ENCODE measurements around the gene PLCZ1. TPM values are rescaled to one million over a fixed set of nuclear protein-coding genes. Genes with fewer than 3 reads are reported as not detected.

The PLCZ1 gene
- polyA plus RNA-seq, 3 donors from 2014 or later: not detected

DNA sequence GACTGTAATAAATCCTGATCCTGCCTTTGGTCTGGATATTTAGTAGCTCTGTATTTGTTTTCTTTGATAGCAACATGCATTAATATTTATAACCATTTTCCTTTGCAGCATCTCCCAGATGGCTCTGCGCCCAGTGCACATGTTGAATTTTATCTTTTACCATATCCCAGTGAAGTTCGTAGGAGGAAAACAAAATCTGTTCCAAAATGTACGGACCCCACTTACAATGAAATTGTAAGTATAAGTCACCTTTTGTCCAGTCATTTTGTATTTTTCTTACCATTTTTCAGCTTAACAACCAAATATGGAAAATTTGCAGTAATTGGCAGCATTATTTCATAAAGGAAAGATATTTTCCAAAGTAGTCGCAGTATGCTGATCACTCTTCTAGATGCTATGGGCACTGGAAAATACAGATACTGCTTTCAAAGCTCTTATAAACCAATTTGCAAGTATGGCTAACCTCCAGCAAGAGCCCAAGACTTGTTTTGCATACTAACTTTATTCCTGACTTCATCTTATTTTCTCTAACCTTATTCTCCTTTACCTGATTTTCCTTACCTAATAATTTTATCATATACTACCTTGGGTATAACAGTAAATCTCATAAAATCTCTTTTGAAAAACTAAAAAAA is 97.4 kb downstream of the PLCZ1 start:
- no peak for DNase-seq
- Mint-ChIP-seq H3K27me3 (ENCODE audit: low read depth in 3 of 3) (no peaks in the 10 kb centered on the region), H3K27ac (no peak overlapping the region)

DNA sequence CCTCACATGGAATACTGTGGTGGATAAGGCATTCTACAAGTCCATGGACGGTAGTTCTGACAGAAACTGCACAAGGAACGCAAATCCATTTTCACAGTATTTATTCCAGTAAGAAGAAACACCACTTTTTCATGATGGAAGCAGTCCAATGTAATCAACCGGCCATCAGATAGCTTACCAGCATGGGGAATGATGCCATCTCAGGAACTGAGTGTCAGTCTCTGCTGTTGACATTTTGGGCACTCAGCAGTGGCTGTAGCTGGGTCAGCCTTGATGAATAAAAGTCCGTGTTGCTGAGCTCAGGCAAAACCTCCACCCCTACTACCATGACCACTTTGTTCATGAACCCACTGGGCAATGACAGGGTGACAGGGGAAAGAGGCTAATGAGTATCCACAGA is 103.4 kb downstream of the PLCZ1 start:
- Mint-ChIP-seq H3K9me3 (peaks cover 2 to 51% (median 16%) of the 10 kb centered on the region in 6 donors), H3K27ac (no peak overlapping the region), H3K36me3 (no peaks in the 10 kb centered on the region), H3K4me1 (no peaks in the 10 kb centered on the region), H3K27me3 (ENCODE audit: low read depth in 3 of 3) (peaks cover 0 to under 1% (median 0%) of the 10 kb centered on the region in 3 donors), H3K4me3 (no peak overlapping the region)
- no peak for DNase-seq

More for the DNA sequence above, 97.4 kb downstream of the PLCZ1 start:
- H3K36me3 Mint-ChIP-seq: no peaks in the 10 kb centered on the region
- no peak overlapping the region for H3K4me3 Mint-ChIP-seq
- H3K4me1 Mint-ChIP-seq: no peaks in the 10 kb centered on the region
- H3K9me3 Mint-ChIP-seq: peaks cover 3 to 53% (median 15%) of the 10 kb centered on the region in 6 donors

Other genes with a start within 250 kb of the PLCZ1 start
- not detected for gene CAPZA3, start 107 bp upstream of the PLCZ1 start, polyA plus RNA-seq